Ovary (tissue), 9 donors: ENCODE results near the gene GBF1. TPM values are rescaled to one million over a fixed set of nuclear protein-coding genes. Genes with fewer than 3 reads are reported as not detected.

Experiments used
- DNase-seq, 5 donors: peaks; one replicate each; pipeline ENCODE4 v3.0.0-alpha.2; 2019 to 2020
- H3K27ac ChIP-seq, 2 donors: fragments of 200-600 bp; one replicate each; pipeline versions ENCODE4 v1.5.1 to v1.8.0; 2019 to 2022
- H3K27me3 ChIP-seq: fragments of 200-600 bp; one replicate; pipeline ENCODE4 v1.8.0; 2022
- H3K36me3 ChIP-seq: fragments of 200-600 bp; sonication (generic); one replicate; pipeline ENCODE4 v1.5.1; 2019
- H3K4me1 ChIP-seq: one replicate; pipeline ENCODE4 v1.8.1; 2013; ENCODE audit warnings: mild to moderate bottlenecking, moderate library complexity; ENCODE audit not compliant: insufficient read depth
- H3K4me3 ChIP-seq: fragments of 200-600 bp; sonication (generic); one replicate; pipeline ENCODE4 v1.5.1; 2017
- H3K9me3 ChIP-seq, 2 donors: fragments of 200-600 bp in 1 of 2; sonication (generic) in 1 of 2; one replicate each; pipeline versions ENCODE4 v1.5.1 to v1.8.1; 2013 to 2019; ENCODE audit warnings: mild to moderate bottlenecking in 1 of 2, moderate library complexity in 1 of 2
- EP300 ChIP-seq: sonication (generic); formaldehyde crosslinking; IDR thresholded peaks from one replicate; pipeline ENCODE4 v1.6.1; 2017; ENCODE audit warnings: antibody characterized with exemption
- POLR2A ChIP-seq: fragments of 450-650 bp; IDR thresholded peaks from one replicate; pipeline ENCODE4 v1.6.1; 2017; ENCODE audit warnings: antibody characterized with exemption, mild to moderate bottlenecking, moderate library complexity
- WGBS, 3 donors: extraction: QIAGEN DNeasy Blood & Tissue Kit in 1 of 3; methylation state at CpG; one replicate each; pipeline versions ENCODE4 v1.1.5 to v1.1.7; 2013 to 2017; 5-methylcytosine and 5-hydroxymethylcytosine counted together
- intact Hi-C, 4 donors: fragments of 100-400 bp; cut with DNase I; formaldehyde crosslinking; loops; one replicate each; pipeline versions ENCODE4 v1.11.0 to v1.15.1; 2022 to 2023
- polyA plus RNA-seq, 2 donors: library from polyadenylated mRNA; stranded (reverse); fragments of 200-250 nt in 1 of 2; fragments of 350-450 nt in 1 of 2; fragmentation: Illumina TruSeq in 1 of 2; extraction: RNeasy Lipid Tissue Mini Kit (QIAGEN cat#74804) in 1 of 2; gene quantifications; one replicate each; pipeline ENCODE4 v1.2.3, GENCODE V29; 2013 to 2014
- total RNA-seq, 7 donors: library from RNA; depleted of rRNA in 2 of 7; stranded (reverse); fragments of >200 nt in 2 of 7; fragmentation: NEBNext Ultra II Directional in 3 of 7; extraction: Animal tissue kit (Norgen Biotek cat#: 25700) in 3 of 7; gene quantifications; one replicate each; pipeline versions ENCODE4 v1.1.0 to v1.2.4, GENCODE V29; 2016 to 2023
- TF ChIP-seq, protein P1 (sequence below), 3 donors: fragments of 450-650 bp in 2 of 3; fragments of 200-600 bp in 1 of 3; IDR thresholded peaks; one replicate each; pipeline versions ENCODE4 v1.5.1 to v1.8.0; 2016 to 2022; ENCODE audit warnings: antibody characterized with exemption in 3 of 3, mild to moderate bottlenecking in 1 of 3
- donor health status: DM: no; HTN: no; CAD: no; lungs with moderate emphysema.
- donor health status: DM: no; HTN: no; CAD: no.
- donor health status: Bipolar disorder and iron deficiency.
- donor health status: DM: yes; HTN: yes; CAD: no.
- donor health status: DM: no; HTN: no; CAD: no.
- donor health status: DM: yes; HTN: yes; CAD: no.

Gene GBF1
- total and polyA plus RNA-seq, 9 donors: 13.2 to 43.2 (median 34.4) TPM

DNA sequence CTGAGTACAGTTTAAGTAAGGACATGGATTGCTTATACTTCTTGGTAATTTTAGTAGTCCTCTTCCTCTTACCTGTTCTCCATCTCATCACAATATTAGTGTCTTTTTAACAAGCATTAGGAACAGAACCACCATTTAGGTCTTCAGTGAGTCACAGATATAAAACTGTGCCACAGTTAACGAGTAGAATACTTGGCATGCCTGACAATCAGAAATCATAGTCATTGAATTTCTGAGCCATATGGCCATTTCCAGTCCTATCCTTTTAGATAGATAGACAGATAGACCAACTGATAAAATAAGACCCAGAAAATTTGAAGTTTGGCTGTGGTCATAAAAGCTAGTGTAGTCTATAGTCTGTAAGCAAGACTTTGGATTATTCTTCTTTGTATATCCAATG lies 71.1 kb downstream of the GBF1 start:
- 85 to 87% (median 85%) methylated on average over 1 of the region's 1 CpG for WGBS, 3 donors
- Histone ChIP-seq H3K4me3 (no peak overlapping the region), H3K9me3 (no peaks in the 10 kb centered on the region), H3K36me3 (no peaks in the 10 kb centered on the region), H3K27me3 (no peaks in the 10 kb centered on the region), H3K27ac (no peak overlapping the region), H3K4me1 (no peaks in the 10 kb centered on the region)
- intact Hi-C loops: no loop called here
- TF ChIP-seq, protein P1, sequence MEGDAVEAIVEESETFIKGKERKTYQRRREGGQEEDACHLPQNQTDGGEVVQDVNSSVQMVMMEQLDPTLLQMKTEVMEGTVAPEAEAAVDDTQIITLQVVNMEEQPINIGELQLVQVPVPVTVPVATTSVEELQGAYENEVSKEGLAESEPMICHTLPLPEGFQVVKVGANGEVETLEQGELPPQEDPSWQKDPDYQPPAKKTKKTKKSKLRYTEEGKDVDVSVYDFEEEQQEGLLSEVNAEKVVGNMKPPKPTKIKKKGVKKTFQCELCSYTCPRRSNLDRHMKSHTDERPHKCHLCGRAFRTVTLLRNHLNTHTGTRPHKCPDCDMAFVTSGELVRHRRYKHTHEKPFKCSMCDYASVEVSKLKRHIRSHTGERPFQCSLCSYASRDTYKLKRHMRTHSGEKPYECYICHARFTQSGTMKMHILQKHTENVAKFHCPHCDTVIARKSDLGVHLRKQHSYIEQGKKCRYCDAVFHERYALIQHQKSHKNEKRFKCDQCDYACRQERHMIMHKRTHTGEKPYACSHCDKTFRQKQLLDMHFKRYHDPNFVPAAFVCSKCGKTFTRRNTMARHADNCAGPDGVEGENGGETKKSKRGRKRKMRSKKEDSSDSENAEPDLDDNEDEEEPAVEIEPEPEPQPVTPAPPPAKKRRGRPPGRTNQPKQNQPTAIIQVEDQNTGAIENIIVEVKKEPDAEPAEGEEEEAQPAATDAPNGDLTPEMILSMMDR (IDR thresholded peaks at IDR 0.05): no peak
- TF ChIP-seq EP300 (no peak), POLR2A (no peak)
- DNase-seq: no peak

DNA sequence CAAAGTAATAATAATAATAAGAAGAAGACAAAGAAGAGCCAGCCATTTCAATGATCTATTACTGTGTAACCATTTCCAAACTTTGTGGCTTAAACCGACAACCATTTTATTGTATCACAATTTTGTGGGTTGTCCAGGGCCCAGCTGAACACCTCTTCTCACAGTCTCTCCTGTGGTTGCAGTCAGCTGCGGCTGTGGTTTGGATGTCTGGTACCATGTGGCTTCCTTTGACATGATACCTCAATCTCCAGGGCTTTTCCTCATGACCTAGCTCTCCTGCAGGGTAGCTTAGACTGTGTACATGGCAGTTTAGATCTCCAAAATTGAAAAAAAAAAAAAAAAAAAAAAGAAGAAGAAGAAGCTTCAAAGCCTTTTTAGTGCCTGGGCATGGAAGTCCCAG lies 77.6 kb downstream of the GBF1 start:
- intact Hi-C loops: no loop called here
- Histone ChIP-seq H3K4me1 (peaks cover 2% of the 10 kb centered on the region), H3K36me3 (no peaks in the 10 kb centered on the region), H3K4me3 (no peak overlapping the region), H3K27ac (no peak overlapping the region), H3K9me3 (no peaks in the 10 kb centered on the region), H3K27me3 (no peaks in the 10 kb centered on the region)
- DNase-seq: no peak
- 92 to 97% (median 97%) methylated on average over 2 of the region's 2 CpGs for WGBS, 3 donors
- TF ChIP-seq POLR2A: no peak
- no peak for TF ChIP-seq EP300
- TF ChIP-seq, protein P1 (IDR thresholded peaks at IDR 0.05): no peak

DNA sequence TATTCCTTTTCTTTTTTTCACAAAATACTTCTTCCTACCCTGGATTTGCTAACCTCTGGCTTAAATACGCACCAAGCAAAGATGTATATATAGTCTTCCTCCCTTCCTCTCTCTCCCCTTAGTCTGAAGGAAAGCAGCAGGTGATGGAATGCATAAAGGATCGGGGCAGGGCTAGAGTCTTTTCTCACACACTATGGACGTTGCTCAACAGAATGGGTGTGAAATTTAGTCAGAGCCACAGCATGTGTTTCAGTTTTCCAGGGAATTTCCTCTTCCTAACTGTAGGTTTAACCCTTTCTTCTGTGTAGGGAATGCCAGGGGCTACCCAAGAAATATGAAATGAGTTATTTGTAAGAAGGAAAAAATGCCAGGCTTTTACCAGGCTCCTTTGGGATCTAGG lies 78.7 kb downstream of the GBF1 start:
- H3K4me3 ChIP-seq: no peak overlapping the region
- no peak overlapping the region for H3K27ac ChIP-seq
- no peaks in the 10 kb centered on the region for H3K27me3 ChIP-seq
- H3K9me3 ChIP-seq: no peaks in the 10 kb centered on the region
- no peaks in the 10 kb centered on the region for H3K36me3 ChIP-seq
- intact Hi-C loops: no loop called here
- DNase-seq: no peak
- H3K4me1 ChIP-seq: peaks cover 2% of the 10 kb centered on the region
- WGBS, 3 donors: 67 to 73% (median 69%) methylated on average over 3 of the region's 3 CpGs
- TF ChIP-seq POLR2A (no peak), EP300 (no peak)
- TF ChIP-seq, protein P1 (IDR thresholded peaks at IDR 0.05): no peak

DNA sequence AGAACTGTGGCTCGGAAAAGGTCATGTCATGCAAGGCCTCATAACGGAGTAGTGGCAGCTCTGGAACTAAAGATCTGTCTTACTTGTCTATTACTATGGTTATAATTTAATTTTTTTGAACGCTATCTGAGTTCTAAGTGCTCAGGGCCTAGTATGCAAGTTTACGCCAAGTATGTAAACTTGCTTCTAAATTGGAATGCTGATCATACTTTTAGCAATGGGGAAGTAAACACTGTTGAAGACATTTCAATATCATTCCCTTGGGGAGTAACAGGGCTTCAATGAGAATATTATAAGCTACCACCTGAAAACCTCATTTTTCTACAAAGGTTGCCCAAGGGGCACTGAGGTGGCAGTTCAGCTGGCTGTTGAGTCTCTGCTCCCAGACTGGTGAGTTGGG lies 80.7 kb downstream of the GBF1 start:
- H3K27me3 ChIP-seq: no peaks in the 10 kb centered on the region
- DNase-seq: no peak
- intact Hi-C loops: no loop called here
- no peaks in the 10 kb centered on the region for H3K9me3 ChIP-seq
- WGBS, 3 donors: 46 to 72% (median 58%) methylated on average over 4 of the region's 4 CpGs
- no peak overlapping the region for H3K27ac ChIP-seq
- peaks cover 2% of the 10 kb centered on the region for H3K4me1 ChIP-seq
- no peaks in the 10 kb centered on the region for H3K36me3 ChIP-seq
- H3K4me3 ChIP-seq: no peak overlapping the region
- TF ChIP-seq, protein P1 (IDR thresholded peaks at IDR 0.05): no peak
- no peak for TF ChIP-seq POLR2A
- TF ChIP-seq EP300: no peak

DNA sequence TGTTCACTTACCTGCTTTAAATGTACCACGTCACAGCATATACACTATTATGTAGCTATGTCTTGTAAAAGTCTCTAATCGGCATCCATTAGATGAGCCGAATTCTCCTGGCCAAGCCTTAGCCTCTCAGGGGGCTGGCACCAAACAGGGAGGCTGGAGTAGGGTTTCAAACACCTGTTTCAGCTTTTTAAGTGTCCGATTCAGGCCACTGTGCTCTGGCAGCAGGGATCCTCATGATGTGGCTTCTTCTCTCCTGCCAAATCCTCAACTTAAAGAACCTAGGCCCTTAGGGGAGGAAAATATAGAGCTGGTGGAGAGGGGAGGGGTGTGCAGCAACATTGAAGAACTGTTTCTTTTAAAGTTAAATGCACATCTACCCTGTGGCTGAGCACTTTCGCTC lies 81.7 kb downstream of the GBF1 start:
- no peaks in the 10 kb centered on the region for H3K27me3 ChIP-seq
- intact Hi-C loops: no loop called here
- 79 to 89% (median 80%) methylated on average over 5 of the region's 5 CpGs for WGBS, 3 donors
- peaks cover 2% of the 10 kb centered on the region for H3K4me1 ChIP-seq
- H3K9me3 ChIP-seq: no peaks in the 10 kb centered on the region
- no peak overlapping the region for H3K4me3 ChIP-seq
- TF ChIP-seq POLR2A (no peak), EP300 (no peak)
- TF ChIP-seq, protein P1 (IDR thresholded peaks at IDR 0.05): no peak
- no peak for DNase-seq
- no peaks in the 10 kb centered on the region for H3K36me3 ChIP-seq
- no peak overlapping the region for H3K27ac ChIP-seq
